Thoracic aorta (tissue), 2 donors: Measurements from ENCODE around the gene DCLRE1B. TPM values are rescaled to one million over a fixed set of nuclear protein-coding genes. Genes with fewer than 3 reads are reported as not detected.

Experiments
- ATAC-seq: fragments of 150-250 bp; one replicate; pipeline ENCODE4 v1.8.0; 2017; ENCODE audit warnings: low read depth; ENCODE audit not compliant: insufficient number of reproducible peaks, low FRiP score
- DNase-seq: peaks from one replicate; pipeline ENCODE4 v3.0.0-alpha.2; 2020; ENCODE audit warnings: low spot score
- H3K27ac ChIP-seq, 2 donors: fragments of 200-600 bp; sonication (generic); 1 replicate in 1 of 2; 2 replicates in 1 of 2; pipeline ENCODE4 v1.5.1; 2016; ENCODE audit warnings: mild to moderate bottlenecking in 2 of 2, moderate library complexity in 2 of 2
- H3K27me3 ChIP-seq: fragments of 200-600 bp; sonication (generic); replicated peaks from 2 replicates; pipeline ENCODE4 v1.6.0; 2016; ENCODE audit warnings: mild to moderate bottlenecking; ENCODE audit not compliant: insufficient read depth
- H3K36me3 ChIP-seq: fragments of 200-600 bp; sonication (generic); one replicate; pipeline ENCODE4 v1.5.1; 2016
- H3K4me1 ChIP-seq, 2 donors: fragments of 200-600 bp; sonication (generic); 1 replicate in 1 of 2; 2 replicates in 1 of 2; pipeline versions ENCODE4 v1.5.1 to v1.6.0; 2016; ENCODE audit warnings: low read depth in 2 of 2, mild to moderate bottlenecking in 1 of 2; ENCODE audit not compliant: control insufficient read depth in 1 of 2
- H3K4me3 ChIP-seq: fragments of 200-600 bp; sonication (generic); 2 replicates; pipeline ENCODE4 v1.5.1; 2016; ENCODE audit warnings: mild to moderate bottlenecking
- H3K9me3 ChIP-seq: fragments of 200-600 bp; sonication (generic); 2 replicates; pipeline ENCODE4 v1.5.1; 2016
- CTCF ChIP-seq: fragments of 200-600 bp; sonication (generic); IDR thresholded peaks from one replicate; pipeline ENCODE4 v1.5.1; 2019; ENCODE audit warnings: antibody characterized with exemption
- total RNA-seq, 2 donors: library from RNA; depleted of rRNA; stranded (reverse); fragments of >200 nt; gene quantifications; one replicate each; pipeline versions ENCODE4 v1.1.0 to v1.2.3, GENCODE V29; 2016

The DCLRE1B gene
- total RNA-seq, 2 donors from 2014 or later = 3.2 to 4.4 TPM

DNA sequence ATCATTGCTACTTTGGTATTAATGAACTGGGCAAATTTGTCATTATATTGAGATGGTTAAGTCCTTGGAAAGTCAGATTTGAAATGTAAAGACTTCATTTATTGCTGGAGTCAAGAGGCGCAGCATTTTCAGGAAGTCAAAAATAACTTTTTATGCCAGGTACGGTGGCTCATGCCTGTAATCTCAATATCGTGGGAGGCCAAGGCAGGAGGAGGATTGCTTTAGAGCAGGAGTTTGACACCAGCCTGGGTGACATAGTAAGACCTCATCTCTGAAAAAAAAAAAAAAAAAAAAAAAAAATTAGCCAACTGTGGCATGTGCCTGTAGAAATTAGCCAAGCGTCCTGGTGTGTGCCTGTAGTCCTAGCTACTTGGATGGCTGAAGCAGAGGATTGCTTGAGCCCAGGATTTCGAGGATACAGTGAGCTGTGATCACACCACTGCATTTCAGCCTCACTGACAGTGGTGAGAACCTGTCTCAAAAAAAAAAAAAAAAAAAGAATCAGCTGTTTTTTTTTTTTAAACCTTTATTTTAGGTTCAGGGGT, 29.5 kb downstream of the DCLRE1B start:
- peaks cover 33 to 44% of the 10 kb centered on the region in 2 donors for H3K4me1 ChIP-seq
- TF ChIP-seq CTCF = no peak
- H3K27ac ChIP-seq = no peak overlapping the region
- DNase-seq (no peak), ATAC-seq (no peak)
- no peaks in the 10 kb centered on the region for H3K36me3 ChIP-seq
- H3K27me3 ChIP-seq = no peaks in the 10 kb centered on the region
- H3K4me3 ChIP-seq = no peak overlapping the region
- H3K9me3 ChIP-seq = no peaks in the 10 kb centered on the region

GRCh38 chr1:113935176-113935575, 30.1 kb downstream of the DCLRE1B start:
- TF ChIP-seq CTCF = no peak
- no peaks in the 10 kb centered on the region for H3K9me3 ChIP-seq
- no peak overlapping the region for H3K4me3 ChIP-seq
- no peak for DNase-seq
- no peak for ATAC-seq
- no peaks in the 10 kb centered on the region for H3K27me3 ChIP-seq
- H3K27ac ChIP-seq = no peak overlapping the region
- no peaks in the 10 kb centered on the region for H3K36me3 ChIP-seq
- peaks cover 33 to 44% of the 10 kb centered on the region in 2 donors for H3K4me1 ChIP-seq

DNA sequence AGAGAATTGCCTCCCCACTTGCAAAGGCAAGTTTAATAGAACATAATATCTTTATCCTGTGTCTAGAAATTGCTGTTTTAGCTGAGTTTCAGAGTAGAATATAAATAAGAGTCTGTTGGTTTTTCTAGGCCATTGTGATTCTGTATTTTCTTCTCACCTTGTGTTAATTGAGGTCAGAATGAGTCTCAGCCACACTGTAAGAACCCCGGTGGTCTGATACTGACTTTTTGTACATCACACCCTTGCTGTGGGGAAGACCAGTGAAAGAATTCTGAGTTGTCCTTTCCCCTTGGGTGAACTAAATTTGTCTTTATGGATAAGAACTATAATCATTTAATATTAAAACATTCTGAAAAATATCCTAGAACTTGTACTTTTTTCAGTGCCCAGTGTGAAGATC, 30.8 kb downstream of the DCLRE1B start:
- no peak for DNase-seq
- no peak for TF ChIP-seq CTCF
- Histone ChIP-seq H3K4me1 (peaks cover 29 to 36% of the 10 kb centered on the region in 2 donors), H3K27ac (no peak overlapping the region), H3K27me3 (no peaks in the 10 kb centered on the region), H3K9me3 (no peaks in the 10 kb centered on the region), H3K4me3 (no peak overlapping the region), H3K36me3 (peaks cover 3% of the 10 kb centered on the region)
- ATAC-seq = no peak

- H3K9me3 ChIP-seq = no peaks in the 10 kb centered on the region
- peaks cover 7% of the 10 kb centered on the region for H3K36me3 ChIP-seq
- DNase-seq (no peak), ATAC-seq (no peak)
- no peak overlapping the region for H3K4me3 ChIP-seq
- H3K27me3 ChIP-seq = no peaks in the 10 kb centered on the region
- no peak overlapping the region for H3K27ac ChIP-seq
- TF ChIP-seq CTCF = no peak
- peaks cover 22 to 24% of the 10 kb centered on the region in 2 donors for H3K4me1 ChIP-seq
Measured at GRCh38 chr1:113937146-113937545, 32.0 kb downstream of the DCLRE1B start.

DNA sequence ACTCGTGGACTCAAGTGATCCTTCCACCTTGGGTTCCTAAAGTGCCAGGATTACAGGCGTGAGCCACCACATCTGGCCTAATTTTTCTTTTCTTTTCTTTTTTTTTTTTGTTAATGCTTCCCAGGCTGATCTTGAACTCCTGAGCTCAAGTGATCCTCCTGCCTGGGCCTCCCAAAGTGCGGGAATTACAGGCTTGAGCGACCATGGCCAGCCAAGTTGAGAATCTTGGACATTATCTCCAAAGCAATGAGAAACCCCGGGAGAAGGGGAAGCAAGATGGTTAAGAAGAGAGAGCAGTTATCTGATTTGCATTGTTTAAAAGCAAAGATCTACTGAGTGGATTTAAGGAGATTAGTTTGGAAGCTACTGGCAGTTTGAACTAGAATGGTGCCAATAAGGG, 33.1 kb downstream of the DCLRE1B start:
- ATAC-seq (no peak), DNase-seq (no peak)
- peaks cover 12 to 14% of the 10 kb centered on the region in 2 donors for H3K4me1 ChIP-seq
- H3K27me3 ChIP-seq = no peaks in the 10 kb centered on the region
- no peaks in the 10 kb centered on the region for H3K9me3 ChIP-seq
- no peak for TF ChIP-seq CTCF
- H3K27ac ChIP-seq = no peak overlapping the region
- H3K36me3 ChIP-seq = peaks cover 7% of the 10 kb centered on the region
- H3K4me3 ChIP-seq = no peak overlapping the region
